D341Med (cell line): Measurements from ENCODE around the gene RYR1.
A peak's percentile ranks its signal among the peaks of the same experiment; 100 is the strongest.
"Not testable (repeated sequence)": the region's sequence is repeated elsewhere in the genome, so short reads cannot be mapped to it uniquely, and the experiment has no call there.

ENCODE experiments used
- DNase-seq: peaks from one replicate; pipeline ENCODE4 v3.0.0; 2012; ENCODE audit warnings: low spot score

The RYR1 gene

GRCh38 chr19:38514812-38515633 is 81.5 kb downstream of the RYR1 start:
- DNase-seq: peak; percentile 94

DNA sequence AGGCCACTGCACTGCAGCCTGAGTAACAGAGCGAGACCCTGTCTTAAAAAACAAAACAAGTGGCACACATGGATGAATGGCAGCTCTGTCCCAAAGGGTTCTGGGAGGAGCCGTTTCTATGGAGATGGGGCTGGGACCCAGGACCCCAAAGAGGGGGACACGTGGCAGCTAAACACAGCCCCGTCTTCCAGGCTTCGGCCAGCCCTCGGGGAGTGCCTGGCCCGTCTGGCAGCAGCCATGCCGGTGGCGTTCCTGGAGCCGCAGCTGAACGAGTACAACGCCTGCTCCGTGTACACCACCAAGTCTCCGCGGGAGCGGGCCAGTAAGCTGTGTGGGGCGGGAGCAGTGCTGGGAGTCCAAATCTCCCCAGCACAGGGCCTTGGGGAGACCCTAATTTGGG is 82.4 kb downstream of the RYR1 start:
- no peak for DNase-seq

DNA sequence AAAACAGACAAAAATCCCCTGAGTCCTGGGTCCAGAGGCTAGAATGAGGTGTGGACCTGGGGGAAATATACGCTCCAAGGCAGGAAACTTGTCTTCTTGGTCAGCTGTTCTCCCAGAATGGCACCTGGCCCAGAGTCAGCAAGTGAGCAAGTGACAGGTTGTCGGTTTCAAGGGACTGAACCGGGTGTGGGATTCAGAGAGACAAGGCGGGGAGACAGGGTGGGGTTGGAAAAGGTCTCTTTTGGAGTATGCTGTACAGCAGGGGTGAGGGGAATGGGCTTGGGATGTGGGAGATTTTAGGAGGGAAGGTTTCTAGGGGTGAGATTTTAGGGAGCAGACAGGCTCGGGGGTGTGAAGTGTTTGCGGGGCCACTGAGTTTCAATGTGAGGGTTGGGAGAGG is 83.3 kb downstream of the RYR1 start:
- DNase-seq: no peak

DNA sequence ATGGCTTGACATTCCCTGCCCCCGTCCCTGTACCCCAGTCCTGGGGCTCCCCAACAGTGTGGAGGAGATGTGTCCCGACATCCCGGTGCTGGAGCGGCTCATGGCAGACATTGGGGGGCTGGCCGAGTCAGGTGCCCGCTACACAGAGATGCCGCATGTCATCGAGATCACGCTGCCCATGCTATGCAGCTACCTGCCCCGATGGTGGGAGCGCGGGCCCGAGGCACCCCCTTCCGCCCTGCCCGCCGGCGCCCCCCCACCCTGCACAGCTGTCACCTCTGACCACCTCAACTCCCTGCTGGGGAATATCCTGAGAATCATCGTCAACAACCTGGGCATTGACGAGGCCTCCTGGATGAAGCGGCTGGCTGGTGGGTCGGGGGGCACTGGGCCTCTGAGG is 83.8 kb downstream of the RYR1 start:
- DNase-seq: no peak

DNA sequence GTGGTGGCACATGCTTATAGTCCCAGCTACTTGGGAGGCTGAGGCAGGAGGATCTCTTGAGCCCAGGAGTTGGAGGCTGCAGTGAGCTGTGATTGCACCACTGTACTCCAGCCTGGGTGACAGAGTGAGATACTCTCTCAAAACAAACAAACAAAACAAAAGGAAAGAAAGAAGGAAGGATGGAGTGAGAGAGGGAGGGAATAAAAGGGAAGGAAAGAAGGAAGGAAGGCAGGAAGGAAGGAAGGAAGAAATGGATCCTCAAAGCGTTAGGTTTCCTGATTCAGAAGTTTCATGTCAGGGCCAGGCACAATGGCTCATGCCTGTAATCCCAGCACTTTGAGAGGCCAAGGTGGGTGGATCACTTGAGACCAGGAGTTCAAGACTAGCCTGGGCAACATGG is 84.5 kb downstream of the RYR1 start:
- not testable (repeated sequence) for DNase-seq

- DNase-seq: no peak
These were observed 85.7 kb downstream of the RYR1 start for GRCh38 chr19:38519168-38519567.

GRCh38 chr19:38519988-38520387 is 86.5 kb downstream of the RYR1 start:
- no peak for DNase-seq

DNA sequence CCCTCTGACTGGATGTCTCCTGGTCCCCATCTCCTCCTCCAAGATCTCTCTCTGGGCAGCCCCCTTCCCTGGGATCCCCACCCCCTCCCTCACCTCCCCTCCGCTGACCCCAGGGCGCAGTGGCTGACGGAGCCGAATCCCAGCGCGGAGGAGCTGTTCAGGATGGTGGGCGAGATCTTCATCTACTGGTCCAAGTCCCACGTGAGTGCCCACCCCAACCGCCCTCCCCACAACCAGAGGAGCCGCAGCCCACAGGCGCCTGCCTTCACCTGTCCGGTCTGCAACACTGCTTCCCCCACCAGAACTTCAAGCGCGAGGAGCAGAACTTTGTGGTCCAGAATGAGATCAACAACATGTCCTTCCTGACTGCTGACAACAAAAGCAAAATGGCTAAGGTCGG is 89.4 kb downstream of the RYR1 start:
- no peak for DNase-seq

- no peak for DNase-seq
These were observed 89.8 kb downstream of the RYR1 start for GRCh38 chr19:38523319-38523718.

DNA sequence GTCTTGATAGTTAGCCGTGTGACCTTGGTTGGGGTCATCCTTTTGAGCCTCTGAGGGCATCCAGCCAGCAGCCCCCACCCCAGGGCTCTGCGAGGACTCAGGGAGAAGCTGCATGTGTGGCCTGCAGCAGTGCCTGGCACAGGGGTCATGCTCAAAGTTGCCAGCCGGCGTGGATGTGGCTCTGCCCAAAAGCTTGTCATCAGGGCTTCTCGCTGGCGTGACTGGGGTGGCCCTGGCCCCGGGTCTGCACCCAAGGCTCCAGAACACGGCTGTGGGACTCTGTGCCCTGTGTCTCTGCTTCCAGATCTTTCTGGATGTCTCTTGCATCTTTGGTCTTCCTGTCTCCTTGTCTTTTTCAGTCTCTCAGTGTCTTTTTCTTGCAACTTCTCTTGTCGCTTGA is 90.9 kb downstream of the RYR1 start:
- no peak for DNase-seq

DNA sequence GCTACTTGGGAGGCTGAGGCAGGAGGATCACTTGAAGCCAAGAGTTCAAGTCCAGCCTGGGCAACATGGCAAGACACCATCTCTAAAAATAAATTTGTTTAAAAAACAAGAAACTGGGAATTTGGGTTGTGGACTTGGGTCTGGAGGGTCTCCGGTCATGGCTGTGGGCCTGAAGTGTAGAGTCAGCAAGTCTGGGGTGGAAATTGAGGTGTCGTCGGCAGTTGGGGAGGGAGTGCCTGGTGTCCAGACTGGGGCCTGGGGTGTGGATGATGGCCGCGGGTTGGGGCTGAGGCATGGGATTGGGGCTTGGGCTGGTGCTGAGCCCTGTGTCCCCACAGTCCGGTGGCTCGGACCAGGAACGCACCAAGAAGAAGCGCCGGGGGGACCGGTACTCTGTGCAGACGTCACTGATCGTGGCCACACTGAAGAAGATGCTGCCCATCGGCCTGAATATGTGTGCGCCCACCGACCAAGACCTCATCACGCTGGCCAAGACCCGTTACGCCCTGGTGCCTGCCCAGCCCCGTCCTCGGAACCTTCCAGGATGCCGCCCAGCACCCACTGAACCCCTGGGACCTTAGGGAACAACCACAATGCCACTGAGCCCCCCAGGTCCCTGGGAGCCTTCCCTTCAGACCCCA is 91.6 kb downstream of the RYR1 start:
- no peak for DNase-seq

DNA sequence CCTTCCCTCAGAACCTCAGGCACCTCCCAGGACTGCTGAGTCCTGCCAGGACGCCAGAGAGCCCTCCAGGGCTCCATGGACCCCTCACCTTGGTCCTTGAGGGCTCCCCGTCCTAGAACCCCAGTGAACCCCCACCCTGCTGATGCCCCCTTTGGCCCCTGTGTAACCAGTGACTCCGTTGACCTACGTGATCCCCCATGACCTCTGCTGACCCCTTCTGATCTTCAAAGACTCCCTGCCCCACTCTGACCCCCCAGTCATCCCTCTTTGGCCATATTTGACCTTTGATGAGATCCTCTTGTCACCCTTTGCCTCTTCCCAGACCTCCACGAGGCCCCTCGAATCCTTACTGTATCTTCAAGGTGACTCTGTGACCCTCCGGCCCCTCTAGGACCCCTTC is 92.9 kb downstream of the RYR1 start:
- no peak for DNase-seq

- no peak for DNase-seq
These were observed 94.1 kb downstream of the RYR1 start for GRCh38 chr19:38527466-38528136.

GRCh38 chr19:38528213-38528755 is 94.8 kb downstream of the RYR1 start:
- no peak for DNase-seq

DNA sequence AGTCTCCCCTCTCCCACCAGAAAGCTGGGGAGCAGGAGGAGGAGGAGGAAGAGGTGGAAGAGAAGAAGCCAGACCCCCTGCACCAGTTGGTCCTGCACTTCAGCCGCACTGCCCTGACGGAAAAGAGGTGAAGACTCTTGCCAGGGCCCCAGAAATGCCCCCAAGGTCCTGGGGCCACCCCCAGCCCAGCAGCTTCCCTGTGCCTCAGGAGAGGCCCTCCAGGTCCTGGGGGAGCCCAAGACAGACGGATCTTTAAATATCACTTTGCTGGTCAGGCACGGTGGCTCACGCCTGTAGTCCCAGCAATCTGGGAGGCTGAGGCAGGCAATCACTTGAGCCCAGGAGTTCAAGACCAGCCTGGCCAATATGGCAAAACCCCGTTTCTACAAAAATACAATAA is 95.4 kb downstream of the RYR1 start:
- DNase-seq: no peak

GRCh38 chr19:38531515-38531914 is 98.0 kb downstream of the RYR1 start:
- DNase-seq: no peak

- no peak for DNase-seq
These were observed 99.4 kb downstream of the RYR1 start for GRCh38 chr19:38532939-38533338.

DNA sequence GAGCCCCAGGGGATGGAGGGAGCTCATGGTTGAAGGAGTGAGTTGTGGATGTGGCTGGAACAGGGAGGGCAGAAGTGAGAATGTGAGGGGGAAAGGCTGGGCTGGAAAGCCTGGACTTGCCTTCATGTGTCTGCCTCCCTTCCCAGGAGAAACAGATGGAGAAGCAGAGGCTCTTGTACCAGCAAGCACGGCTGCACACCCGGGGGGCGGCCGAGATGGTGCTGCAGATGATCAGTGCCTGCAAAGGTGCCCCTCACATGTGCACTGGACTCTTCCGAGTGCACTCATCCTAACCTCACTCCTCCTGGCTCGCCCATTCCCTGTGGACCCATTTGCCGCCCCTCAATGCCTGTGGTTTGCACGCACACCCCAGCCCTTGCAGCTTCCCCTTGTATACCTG is 101.1 kb downstream of the RYR1 start:
- DNase-seq: no peak

DNA sequence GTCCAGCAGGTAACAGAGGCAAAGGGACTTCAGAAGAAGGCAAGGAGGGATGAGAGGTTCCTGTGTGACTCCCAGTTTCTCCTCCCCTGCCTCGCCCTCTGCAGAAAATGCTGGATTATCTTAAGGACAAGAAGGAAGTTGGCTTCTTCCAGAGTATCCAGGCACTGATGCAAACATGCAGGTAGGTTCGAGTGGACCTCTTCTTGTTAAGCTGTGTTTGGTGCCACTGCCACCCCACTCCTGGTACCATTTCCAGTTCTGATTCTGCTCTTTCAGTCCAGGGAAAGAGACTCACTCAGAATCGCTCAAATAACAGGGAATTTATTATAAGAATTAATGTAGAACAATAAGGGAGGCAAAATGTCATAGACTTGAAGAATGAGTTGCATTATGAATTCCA is 101.7 kb downstream of the RYR1 start:
- DNase-seq: no peak

- no peak for DNase-seq
These were observed 103.8 kb downstream of the RYR1 start for GRCh38 chr19:38537071-38537936.

- DNase-seq: no peak
These were observed 104.9 kb downstream of the RYR1 start for GRCh38 chr19:38538386-38538785.
